Medulla oblongata (tissue), 1 donor: Measurements from ENCODE around the gene MBNL1.
A peak's percentile ranks its signal among the peaks of the same experiment; 100 is the strongest.
"Not testable (repeated sequence)": the region's sequence is repeated elsewhere in the genome, so short reads cannot be mapped to it uniquely, and the experiment has no call there.

Experiments used
- DNase-seq: peaks from one replicate; pipeline ENCODE4 v3.0.0-alpha.2; 2015; ENCODE audit errors: extremely low spot score

MBNL1 gene

DNA sequence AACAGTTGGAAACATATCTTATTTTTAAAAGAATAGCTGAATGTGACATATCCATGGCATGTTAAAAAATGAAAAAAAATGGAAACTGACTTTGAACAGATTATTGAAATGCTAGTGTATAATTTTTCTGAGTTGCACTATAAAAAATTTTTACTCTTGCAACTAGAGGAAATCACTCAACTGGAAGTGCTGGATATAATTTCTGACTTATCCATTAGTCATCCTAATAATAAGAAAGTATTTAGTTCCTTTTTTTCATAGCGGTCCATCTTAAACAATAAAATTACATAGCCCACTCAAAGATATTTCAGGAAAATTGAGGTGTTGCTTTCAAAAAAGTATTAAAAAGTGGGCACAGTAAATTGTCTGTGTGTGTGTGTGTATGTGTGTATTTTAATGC is 80.7 kb downstream of the MBNL1 start:
- DNase-seq = no peak

DNA sequence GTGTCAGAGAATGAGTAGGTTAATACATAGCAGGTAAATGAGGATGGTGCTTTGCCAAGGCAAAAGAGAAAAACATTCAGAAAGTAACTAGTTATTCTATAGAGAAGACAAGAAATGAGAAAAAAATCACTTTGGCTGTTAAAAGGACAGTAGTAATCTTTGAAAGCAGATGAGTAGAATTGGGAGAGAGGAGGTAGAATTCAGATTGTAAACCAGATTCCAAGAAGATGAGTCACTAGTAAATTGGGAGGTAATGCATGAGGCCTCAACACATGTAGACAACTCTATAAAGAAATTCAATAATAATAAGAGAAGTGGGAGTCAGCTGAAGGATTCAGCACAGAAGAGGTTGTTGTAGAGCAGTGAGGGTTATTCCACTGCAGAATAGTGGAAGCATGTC is 81.4 kb downstream of the MBNL1 start:
- no peak for DNase-seq

DNA sequence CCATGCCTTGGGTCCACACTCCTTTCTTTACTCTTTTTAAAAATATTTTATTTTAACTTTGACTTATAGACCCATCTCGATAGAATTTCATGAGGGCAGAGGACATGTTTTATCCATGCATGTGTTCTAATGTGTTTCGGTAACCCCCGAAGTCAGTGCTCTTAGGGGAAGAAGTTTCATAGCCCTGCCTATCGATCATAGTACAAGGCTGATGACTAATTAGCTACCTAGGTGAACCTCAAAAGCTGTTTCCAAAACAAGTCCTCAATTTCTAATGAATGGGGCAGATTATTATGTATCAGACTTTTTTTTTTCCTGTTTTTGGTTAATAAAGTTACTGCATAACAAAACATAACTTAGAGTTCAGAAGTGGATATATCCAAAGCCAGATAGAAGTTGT is 82.0 kb downstream of the MBNL1 start:
- DNase-seq = no peak

DNA sequence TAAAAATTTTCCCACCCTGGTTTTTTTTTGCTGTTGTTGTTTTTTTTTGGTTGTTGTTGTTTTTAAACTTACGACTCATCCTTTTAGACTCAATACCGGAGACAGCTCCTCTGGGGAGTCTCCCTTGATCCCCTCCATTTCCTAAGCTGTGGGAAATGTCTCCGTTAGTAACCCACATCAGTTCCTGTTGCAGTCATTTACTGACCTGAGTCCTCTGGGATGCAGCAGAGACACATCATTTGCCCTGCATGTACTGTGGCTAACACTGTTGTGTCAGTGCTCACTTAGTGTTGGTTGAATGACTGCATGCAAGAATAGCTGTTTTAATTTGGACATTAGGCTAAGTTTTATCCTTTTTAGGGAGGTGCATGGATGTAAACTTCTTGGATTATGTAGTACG is 83.8 kb downstream of the MBNL1 start:
- DNase-seq = no peak

DNA sequence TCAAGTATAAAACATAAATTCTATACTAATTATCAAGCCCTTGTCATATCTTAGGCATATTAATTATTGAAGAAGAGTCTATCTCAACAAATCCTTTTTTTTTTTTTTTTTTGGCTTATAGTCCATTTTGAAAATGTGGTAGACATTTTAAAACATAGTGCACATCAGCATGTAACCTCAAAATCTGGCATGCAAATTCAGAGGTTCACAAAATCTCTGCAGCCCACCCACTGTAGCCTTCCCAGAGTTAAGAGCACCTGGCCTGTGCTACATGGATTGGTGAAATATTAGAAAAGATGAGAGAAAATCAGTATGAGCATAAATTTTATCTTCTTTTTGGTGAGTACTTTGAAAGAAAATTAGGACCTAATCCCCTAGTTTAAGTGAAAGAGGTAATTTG is 84.8 kb downstream of the MBNL1 start:
- DNase-seq = no peak

DNA sequence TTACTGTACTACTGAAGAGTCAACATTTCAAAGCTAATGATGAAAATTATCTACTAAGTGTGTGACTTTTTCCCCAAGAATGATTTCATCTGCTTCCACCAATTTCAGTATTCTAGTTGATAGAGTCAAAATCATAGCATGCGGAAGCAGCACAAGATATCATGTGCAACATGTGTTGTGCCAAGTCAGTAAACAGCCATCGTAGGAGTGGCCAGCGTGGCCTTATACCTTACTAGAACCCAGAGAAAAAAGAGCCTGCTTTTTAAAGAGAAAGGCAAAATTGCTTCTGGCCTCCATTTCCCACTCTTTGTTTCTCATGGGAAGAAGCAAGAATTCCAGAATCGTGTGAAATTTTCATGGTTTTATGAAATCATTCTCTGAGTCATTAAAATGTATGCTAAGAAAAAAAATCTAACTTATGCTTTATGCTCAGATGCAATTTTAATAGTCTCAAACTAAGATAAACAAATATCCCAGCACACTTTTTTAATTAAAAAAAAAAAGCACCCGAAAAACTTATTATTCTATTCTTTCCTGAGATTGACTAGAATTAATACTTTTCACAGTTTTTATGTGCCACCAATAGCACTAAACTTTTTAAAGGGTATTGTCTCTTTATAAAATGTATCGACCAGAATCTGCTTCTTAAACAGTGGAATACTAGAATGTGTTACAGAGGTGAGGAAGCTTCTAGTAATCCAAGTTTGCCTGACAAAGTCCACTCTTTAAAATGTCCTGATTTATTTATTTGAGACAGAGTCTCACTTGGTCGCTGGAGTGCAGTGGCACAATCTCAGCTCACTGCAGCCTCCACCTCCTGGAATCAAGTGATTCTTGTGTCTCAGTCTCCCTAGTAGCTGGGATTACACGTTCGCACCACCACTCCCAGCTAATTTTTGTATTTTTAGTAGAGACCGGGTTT is 87.3 kb downstream of the MBNL1 start:
- DNase-seq = no peak

DNA sequence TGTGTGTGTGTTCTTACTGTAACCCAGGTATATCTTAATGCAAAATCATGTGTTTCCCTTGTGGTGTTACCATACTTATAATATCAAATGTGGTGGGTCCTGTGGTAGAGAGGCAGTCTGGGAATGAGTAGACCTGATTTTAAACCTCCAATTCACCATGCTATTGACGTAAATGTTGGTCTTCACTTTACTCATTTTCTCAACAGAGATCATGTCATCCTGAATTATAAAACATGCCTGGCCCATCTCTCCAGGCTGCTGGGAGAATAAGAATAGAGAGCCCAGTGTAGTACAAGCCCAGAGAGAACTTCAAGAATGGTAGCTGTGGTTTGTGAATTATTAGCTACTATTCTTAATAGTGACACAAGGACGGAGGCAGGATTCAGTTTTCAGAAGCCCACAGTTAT is 88.1 kb downstream of the MBNL1 start:
- DNase-seq = no peak

DNA sequence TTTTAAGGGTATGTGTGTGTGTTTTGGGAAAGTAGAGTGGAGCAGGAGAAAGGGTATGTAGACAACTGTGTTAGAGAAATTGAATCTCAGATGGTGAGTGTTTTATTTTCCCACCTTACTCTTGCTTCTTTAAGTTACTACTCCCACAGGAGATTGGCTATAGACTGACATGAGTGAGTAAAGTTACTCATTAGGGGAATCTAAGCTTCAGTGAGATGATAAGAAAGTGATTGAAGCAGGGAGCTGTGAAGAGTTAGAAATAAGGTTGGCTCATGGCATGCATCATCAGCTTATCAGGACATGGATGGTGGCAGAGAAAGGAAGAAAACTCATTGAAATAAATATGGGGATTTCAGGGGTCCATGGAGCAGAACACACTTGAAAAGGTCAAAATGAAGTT is 88.9 kb downstream of the MBNL1 start:
- no peak for DNase-seq

DNA sequence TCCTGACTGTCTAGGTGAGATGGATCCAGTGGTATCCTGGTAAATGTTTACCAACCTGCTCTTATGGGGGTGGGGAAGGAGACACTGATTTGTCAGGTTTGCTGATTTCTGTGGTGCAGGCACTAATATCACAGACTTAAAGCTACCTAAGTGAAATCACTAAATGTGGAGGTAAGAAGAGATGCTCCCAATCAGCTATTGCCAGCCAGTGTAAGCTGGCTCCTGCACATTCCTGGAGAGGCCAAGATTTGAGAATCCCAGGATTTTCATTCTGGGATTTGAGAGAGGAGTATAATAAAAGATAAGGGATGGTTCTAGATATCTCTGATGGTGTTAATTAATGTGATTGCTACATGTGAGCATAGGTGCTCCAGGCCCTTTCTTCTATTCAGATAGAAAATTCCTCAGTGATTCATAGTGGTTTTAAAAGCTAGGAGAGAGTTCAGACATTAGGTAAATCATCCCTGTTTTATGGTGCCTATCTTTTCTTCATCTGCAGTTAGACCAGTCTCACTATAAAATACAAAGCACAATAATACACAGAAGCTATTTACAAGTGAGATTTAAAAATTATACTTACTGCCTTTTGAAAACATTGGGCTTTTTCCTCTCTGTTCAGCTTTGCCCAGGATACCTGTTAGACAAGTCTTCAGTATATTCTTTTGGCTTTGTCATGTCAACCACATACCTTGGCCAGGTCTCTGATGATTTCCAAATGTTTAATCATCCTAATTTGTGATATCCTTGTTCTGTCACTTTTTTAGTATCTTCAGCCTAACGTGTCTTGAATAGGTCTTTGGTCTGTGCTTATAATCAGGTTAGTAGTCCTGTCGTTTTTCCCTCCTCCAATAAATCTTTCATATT is 90.9 kb downstream of the MBNL1 start:
- no peak for DNase-seq

DNA sequence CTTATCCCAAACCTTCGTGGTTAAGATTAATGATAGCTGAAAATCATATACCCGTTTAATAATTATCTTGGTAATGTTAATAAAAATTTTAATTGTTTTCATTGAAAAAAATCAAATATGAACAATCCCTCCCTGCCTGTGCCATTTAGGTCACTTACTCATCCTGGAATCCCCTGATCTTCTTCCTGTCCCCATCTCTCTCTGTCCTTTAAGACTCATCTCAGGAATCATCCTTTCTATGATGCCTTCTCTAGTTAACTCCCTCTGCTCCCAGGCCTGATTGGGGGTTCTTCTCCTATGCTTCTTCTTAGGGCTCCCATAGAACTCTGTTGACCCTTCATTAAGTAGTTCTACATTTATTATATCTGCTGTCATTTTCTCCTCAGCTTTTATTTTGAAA is 91.6 kb downstream of the MBNL1 start:
- no peak for DNase-seq

DNA sequence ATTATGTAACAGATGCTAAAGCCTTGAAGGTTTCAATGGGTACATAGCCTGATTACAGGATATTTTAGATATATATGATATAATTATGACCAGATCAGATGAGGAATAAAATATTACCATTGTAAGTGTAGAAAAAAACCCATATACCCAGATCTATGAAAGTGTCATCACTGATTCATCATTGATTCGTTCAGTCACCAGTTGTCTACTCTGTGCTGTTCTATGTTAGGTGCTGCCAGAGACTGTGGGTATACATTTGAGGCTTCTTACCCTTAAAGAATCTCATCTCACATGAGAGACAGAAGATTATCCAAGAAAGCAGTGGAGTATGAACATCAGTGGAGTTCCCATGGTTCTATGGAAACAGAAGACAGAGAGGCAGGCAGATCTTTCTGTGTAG is 92.2 kb downstream of the MBNL1 start:
- no peak for DNase-seq

DNA sequence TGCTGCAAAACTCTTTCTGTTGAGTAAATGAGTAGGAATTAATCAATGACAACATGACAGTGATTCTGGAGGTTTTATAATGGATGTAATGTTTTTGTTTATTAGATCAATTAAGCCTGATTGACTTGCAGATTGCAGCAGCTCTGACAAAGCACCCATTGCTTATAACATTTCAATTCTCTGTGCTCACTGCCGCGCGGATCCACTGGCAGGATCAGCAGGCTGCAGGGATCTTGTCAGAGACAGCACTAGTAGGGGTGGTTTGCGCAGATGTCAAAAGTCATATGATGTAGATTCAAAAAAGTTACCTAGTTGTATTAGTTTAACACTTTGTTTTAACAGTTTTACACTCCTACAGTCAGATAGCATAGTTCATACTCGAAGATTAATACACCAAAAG is 93.4 kb downstream of the MBNL1 start:
- DNase-seq = peak; percentile 72

DNA sequence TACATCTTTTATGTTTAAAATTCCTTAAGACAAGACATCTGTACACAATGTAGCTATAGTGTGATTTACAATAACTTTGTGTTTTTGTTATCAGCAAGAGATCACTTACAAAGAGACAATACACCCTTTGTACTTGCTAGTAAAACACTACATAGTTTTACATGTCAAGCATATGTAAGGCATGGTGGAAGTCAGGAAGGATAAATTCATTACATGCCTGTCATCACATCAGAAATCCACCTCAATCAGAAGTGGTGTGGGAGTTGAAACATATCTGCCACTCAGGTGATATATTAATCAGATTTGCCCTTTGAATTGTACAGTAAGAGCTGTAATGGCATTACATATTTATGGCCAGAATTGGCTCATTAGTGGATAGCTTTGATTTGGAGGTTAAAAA is 95.5 kb downstream of the MBNL1 start:
- DNase-seq = no peak

DNA sequence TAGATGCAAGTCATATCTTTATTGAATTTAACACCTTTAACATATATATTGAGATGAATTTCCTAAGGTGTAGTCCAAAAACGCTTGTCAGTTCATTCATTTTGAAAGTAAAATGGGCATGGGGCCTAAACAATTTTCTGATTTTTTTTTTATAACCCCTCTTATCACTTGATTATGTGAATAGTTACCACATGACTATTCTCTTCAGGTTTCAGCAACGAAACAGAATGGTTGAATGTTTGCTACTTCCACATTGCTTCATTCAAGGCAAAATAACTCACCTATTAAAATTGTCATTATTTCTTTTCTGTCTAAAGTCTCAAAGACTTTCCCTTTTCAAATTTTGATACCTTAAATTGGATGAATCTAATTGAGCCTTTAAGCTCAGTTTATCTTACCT is 96.4 kb downstream of the MBNL1 start:
- no peak for DNase-seq

DNA sequence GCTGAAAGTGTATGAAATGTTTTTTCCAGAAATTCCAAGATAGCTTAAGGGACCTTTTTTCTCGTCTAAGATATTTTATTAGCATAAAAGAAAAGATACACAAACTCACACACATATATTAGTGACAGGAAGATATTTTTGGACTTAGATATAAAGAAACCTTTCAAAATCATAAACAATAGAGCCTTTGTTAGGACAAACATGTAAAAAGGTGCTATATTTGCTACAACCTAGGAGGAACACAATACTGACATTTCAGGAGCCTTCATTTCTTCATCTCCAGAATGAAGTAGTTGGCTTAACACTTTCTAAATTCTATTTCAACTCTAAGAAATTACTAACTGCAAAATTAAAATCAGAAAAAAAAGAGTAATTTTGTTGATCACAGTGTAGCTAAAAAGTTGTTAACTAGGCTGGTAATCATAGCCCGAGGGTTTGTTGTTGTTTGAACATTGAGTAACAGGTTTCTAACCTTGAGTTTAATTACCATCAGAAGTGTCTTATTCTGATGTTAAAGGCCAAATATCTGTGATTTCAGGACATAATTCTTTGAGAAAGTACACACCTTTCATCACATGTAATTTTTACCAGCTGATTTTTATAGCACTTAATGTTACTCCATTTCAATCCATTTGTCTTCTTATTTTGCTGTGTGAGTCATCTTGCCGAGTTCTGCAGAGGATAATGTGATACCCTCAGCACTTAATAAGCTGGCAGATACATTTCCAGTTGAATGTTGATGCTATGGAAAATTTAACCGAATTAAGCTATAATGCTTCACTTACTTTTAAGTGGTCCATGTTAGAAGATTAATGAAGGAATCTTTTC is 97.3 kb downstream of the MBNL1 start:
- DNase-seq = no peak

DNA sequence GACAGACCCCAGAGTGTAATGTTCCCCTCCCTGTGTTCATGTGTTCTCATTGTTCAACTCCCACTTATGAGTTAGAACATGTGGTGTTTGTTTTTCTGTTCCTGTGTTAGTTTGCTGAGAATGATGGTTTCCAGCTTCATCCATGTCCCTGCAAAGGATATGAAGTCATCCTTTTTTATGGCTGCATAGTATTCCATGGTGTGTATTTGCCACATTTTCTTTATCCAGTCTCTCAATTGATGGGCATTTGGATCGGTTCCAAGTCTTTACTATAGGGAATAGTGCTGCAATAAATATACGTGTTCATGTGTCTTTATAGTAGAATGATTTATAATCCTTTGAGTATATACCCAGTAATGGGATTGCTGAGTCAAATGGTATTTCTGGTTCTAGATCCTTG is 98.5 kb downstream of the MBNL1 start:
- DNase-seq = not testable (repeated sequence)

DNA sequence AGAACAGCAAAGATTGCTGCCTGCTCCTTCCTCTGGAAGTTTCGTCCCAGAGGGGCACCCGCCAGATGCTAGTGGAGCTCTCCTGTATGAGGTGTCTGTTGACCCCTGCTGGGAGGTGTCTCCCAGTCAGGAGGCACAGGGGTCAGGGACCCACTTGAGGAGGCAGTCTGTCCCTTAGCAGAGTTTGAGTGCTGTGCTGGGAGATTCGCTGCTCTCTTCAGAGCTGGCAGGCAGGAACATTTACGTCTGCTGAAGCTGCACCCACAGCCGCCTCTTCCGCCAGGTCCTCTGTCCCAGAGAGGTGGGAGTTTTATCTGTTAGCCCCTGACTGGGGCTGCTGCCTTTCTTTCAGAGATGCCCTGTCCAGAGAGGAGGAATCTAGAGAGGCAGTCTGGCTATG is 103.9 kb downstream of the MBNL1 start:
- DNase-seq = not testable (repeated sequence)

DNA sequence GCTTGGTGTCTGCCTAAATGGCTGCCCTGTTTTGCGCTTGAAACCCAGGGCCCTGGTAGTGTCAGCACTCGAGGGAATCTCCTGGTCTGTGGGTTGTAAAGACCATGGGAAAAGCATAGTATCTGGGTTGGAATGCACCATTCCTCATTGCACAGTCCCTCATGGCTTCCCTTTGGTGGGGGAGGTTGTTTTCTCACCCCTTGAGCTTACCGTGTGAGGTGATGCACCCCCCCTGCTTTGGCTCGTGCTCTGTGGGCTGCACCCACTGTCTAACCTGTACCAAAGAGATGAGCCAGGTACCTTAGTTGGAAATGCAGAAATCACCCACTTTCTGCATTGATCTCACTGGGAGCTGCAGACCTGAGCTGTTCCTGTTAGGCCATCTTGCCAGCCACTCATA is 104.7 kb downstream of the MBNL1 start:
- DNase-seq = no peak

DNA sequence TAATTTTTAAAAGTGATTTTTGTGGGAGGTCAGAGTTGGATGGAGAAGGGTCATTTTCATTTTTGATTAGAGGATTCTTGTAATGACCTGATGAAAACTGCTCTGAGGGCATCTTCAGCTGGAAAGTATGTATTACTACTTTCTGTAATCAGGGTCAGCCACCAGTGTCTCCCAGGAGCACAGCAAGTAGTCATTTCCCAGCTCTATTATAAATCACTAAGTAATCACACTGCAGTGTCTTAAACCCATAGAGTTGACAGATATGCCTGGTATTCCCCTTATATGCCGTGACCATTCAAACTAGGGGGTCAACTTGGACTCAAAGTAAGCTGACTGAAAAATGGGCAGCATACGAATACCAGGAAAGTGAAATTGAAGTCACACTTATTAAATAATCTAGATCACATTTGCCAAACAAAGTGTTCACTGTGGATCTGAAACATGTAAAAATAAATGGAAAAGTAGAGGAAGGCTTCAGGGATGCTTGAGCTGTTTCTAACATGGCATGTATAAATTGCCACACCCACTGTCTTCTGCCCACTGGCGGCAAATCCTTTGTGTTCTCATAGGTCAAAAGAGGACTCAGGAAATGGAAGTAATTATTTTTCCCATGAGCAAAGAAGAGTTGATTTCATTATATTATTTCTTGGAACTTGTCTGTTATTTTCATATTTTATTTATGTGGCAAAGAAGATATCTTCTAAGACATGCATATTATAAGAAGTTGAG is 105.7 kb downstream of the MBNL1 start:
- DNase-seq = peak; percentile 6

DNA sequence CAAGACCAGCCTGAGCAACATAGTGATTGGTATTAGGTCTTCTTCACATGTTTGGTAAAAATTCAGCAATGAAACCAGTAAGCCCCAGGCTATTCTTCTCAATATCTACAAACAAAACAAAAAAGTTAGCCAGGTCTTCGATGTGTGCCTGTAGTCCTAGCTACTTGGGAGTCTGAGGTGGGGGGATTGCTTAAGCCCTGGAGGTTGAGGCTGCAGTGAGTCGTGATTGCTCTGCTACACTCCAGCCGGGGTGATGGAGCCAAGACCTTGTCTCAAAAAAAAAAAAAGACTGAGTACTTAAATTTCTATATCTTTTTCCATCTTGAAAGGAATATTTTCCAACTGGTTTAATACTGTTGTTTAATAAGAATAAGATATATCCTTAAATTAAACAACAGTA is 106.8 kb downstream of the MBNL1 start:
- DNase-seq = no peak
